Measurements from ENCODE around the gene A1BG.

The A1BG gene

DNA sequence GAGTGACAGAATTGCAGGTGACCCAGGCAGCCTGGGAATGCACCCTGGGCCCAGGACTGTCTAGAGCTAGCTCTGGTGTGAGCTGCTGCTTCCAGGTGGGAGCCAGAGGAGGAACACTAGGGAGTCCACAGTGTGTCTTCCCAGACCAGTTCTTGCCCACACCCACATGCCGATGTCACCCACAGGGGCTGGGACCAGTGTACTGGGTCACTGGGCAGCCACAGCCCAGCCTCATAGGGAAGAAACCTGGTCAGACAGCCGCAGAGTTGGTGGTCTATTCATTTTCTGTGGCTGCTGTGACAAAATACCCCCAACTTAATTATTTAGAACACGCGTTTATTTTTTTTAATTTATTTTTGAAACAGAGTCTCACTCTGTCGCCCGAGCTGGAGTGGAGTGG, 45.3 kb upstream of the A1BG start:
- TF ChIP-seq, protein P1, sequence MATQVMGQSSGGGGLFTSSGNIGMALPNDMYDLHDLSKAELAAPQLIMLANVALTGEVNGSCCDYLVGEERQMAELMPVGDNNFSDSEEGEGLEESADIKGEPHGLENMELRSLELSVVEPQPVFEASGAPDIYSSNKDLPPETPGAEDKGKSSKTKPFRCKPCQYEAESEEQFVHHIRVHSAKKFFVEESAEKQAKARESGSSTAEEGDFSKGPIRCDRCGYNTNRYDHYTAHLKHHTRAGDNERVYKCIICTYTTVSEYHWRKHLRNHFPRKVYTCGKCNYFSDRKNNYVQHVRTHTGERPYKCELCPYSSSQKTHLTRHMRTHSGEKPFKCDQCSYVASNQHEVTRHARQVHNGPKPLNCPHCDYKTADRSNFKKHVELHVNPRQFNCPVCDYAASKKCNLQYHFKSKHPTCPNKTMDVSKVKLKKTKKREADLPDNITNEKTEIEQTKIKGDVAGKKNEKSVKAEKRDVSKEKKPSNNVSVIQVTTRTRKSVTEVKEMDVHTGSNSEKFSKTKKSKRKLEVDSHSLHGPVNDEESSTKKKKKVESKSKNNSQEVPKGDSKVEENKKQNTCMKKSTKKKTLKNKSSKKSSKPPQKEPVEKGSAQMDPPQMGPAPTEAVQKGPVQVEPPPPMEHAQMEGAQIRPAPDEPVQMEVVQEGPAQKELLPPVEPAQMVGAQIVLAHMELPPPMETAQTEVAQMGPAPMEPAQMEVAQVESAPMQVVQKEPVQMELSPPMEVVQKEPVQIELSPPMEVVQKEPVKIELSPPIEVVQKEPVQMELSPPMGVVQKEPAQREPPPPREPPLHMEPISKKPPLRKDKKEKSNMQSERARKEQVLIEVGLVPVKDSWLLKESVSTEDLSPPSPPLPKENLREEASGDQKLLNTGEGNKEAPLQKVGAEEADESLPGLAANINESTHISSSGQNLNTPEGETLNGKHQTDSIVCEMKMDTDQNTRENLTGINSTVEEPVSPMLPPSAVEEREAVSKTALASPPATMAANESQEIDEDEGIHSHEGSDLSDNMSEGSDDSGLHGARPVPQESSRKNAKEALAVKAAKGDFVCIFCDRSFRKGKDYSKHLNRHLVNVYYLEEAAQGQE (IDR thresholded peaks at IDR 0.05; ENCODE audit: insufficient read depth in 1 of 2, low read depth in 2 of 2, low read length in 2 of 2) = no peak
- no peak for TF ChIP-seq TAF1 (IDR thresholded peaks at IDR 0.05; ENCODE audit: borderline replicate concordance, insufficient read depth, low read length)
- TF ChIP-seq POLR2AphosphoS5 (IDR thresholded peaks at IDR 0.05; ENCODE audit: low read depth, low read length) = no peak
- TF ChIP-seq SIN3A (IDR thresholded peaks at IDR 0.05; ENCODE audit: borderline replicate concordance, insufficient read depth, low read length) = no peak
- TF ChIP-seq FOXP2 (optimal IDR thresholded peaks at IDR 0.05; ENCODE audit: borderline replicate concordance, extremely low read depth, extremely low read length, insufficient read depth) = no peak

GRCh38 chr19:58398087-58398486, 44.8 kb upstream of the A1BG start:
- TF ChIP-seq TAF1 (IDR thresholded peaks at IDR 0.05; ENCODE audit: borderline replicate concordance, insufficient read depth, low read length) (no peak), FOXP2 (optimal IDR thresholded peaks at IDR 0.05; ENCODE audit: borderline replicate concordance, extremely low read depth, extremely low read length, insufficient read depth) (no peak), SIN3A (IDR thresholded peaks at IDR 0.05; ENCODE audit: borderline replicate concordance, insufficient read depth, low read length) (no peak), POLR2AphosphoS5 (IDR thresholded peaks at IDR 0.05; ENCODE audit: low read depth, low read length) (no peak)
- TF ChIP-seq, protein P1 (IDR thresholded peaks at IDR 0.05; ENCODE audit: insufficient read depth in 1 of 2, low read depth in 2 of 2, low read length in 2 of 2) = no peak

- TF ChIP-seq FOXP2 (optimal IDR thresholded peaks at IDR 0.05; ENCODE audit: borderline replicate concordance, extremely low read depth, extremely low read length, insufficient read depth) = no peak
- no peak for TF ChIP-seq SIN3A (IDR thresholded peaks at IDR 0.05; ENCODE audit: borderline replicate concordance, insufficient read depth, low read length)
- TF ChIP-seq POLR2AphosphoS5 (IDR thresholded peaks at IDR 0.05; ENCODE audit: low read depth, low read length) = no peak
- no peak for TF ChIP-seq TAF1 (IDR thresholded peaks at IDR 0.05; ENCODE audit: borderline replicate concordance, insufficient read depth, low read length)
- TF ChIP-seq, protein P1 (IDR thresholded peaks at IDR 0.05; ENCODE audit: insufficient read depth in 1 of 2, low read depth in 2 of 2, low read length in 2 of 2) = no peak
These were observed 44.3 kb upstream of the A1BG start for GRCh38 chr19:58397533-58398037.

DNA sequence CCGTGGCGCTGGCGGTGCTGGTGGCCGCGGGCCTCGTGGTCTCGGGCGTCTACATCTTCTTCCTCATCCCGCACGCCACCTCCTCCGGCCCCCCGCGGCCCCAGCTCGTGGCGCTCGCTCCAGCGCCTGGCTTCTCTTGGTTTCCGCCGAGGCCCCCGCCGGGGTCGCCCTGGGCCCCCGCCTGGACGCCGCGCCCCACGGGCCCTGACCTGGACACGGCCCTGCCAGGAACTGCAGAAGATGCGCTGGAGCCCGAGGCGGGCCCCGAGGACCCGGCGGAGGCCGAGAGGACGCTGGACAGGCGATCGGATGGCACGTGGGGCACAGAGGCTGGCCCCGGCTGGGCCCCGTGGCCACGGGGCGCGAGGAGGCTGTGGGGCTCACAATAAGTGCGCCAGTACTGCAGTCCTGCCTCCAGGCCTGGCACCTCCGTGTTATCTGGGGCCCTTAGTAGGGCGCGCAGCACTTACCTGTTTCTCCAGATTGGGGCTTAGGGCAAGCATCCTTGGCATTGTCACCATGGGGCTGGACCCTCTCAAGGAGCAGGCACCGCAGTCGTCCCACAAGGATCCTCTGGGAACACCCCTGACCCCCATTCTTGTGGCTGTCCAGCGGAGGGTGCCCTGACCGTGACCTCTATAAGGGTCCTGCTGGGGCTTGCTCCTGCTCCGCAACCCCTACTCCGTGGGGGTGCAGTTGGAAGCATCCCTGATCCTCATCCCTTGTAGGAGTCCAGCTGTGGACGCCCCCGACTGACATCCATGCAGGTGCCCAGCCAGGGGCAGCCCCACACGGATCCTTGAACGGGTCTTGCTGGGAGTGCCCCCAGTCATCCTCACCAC, 43.6 kb upstream of the A1BG start:
- TF ChIP-seq, protein P1 (IDR thresholded peaks at IDR 0.05; ENCODE audit: insufficient read depth in 1 of 2, low read depth in 2 of 2, low read length in 2 of 2) = no peak
- TF ChIP-seq POLR2AphosphoS5 (IDR thresholded peaks at IDR 0.05; ENCODE audit: low read depth, low read length) = 0 out of 2 replicates have a peak, but pooled peaks have one; percentile 29
